SK-N-SH treated with all-trans-retinoic acid at 6 μM for 48 hours (cell line): Measurements from ENCODE around the gene TFEB.

Experiments used
- ISL1 ChIP-seq: fragments of 250-450 bp; sonication (Bioruptor Pico); IDR thresholded peaks from 2 replicates; pipeline ENCODE4 v2.1.2; 2022; ENCODE audit warnings: mild to moderate bottlenecking, moderate library complexity
- OSR1 ChIP-seq: fragments of 250-450 bp; sonication (Bioruptor Pico); IDR thresholded peaks from 2 replicates; pipeline ENCODE4 v1.8.0; 2022; ENCODE audit warnings: moderate library complexity, mild to moderate bottlenecking, inconsistent platforms
- TCF4 ChIP-seq: fragments of 250-450 bp; sonication (Bioruptor Pico); IDR thresholded peaks from 2 replicates; pipeline ENCODE4 v1.8.0; 2021; ENCODE audit warnings: mild to moderate bottlenecking, moderate library complexity, borderline replicate concordance
- ZFP3 ChIP-seq: fragments of 250-450 bp; sonication (Bioruptor Pico); IDR thresholded peaks from 2 replicates; pipeline ENCODE4 v1.5.0; 2020; ENCODE audit warnings: mild to moderate bottlenecking, moderate library complexity
- TF ChIP-seq, protein P1 (sequence below): fragments of 250-450 bp; sonication (Bioruptor Pico); IDR thresholded peaks from 2 replicates; pipeline ENCODE4 v1.8.0; 2020; ENCODE audit warnings: mild to moderate bottlenecking, moderate library complexity, borderline replicate concordance
- TF ChIP-seq, protein P2 (sequence below): fragments of 250-450 bp; sonication (Bioruptor Pico); IDR thresholded peaks from 2 replicates; pipeline ENCODE4 v1.8.0; 2021; ENCODE audit warnings: low read depth, mild to moderate bottlenecking, moderate library complexity, borderline replicate concordance

DNA sequence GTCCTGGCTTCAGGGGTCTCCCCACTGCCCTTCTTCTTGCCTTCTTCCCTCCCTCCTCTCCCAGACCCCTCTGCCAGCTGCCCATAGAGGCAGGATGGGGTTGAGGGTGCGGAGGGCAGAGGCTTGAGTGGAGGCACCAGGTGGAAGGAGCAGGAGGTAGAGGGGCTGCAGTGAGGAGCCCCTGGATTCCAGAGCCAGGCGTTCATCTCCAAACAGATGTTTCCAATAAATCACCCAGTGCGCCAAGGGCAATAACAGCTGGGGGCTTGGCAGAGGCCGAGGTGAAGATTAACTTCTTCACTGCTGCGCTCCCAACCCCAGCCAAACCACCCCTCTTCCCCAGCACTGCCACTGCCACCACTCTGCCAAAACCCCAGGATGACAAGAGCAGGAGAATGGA lies 86.5 kb downstream of the TFEB start:
- TF ChIP-seq TCF4 (CRISPR knock-in tag) (no peak), ISL1 (no peak), ZFP3 (no peak), OSR1 (CRISPR knock-in tag) (no peak)
- TF ChIP-seq, protein P1, sequence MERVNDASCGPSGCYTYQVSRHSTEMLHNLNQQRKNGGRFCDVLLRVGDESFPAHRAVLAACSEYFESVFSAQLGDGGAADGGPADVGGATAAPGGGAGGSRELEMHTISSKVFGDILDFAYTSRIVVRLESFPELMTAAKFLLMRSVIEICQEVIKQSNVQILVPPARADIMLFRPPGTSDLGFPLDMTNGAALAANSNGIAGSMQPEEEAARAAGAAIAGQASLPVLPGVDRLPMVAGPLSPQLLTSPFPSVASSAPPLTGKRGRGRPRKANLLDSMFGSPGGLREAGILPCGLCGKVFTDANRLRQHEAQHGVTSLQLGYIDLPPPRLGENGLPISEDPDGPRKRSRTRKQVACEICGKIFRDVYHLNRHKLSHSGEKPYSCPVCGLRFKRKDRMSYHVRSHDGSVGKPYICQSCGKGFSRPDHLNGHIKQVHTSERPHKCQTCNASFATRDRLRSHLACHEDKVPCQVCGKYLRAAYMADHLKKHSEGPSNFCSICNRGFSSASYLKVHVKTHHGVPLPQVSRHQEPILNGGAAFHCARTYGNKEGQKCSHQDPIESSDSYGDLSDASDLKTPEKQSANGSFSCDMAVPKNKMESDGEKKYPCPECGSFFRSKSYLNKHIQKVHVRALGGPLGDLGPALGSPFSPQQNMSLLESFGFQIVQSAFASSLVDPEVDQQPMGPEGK (CRISPR knock-in tag): no peak
- TF ChIP-seq, protein P2, sequence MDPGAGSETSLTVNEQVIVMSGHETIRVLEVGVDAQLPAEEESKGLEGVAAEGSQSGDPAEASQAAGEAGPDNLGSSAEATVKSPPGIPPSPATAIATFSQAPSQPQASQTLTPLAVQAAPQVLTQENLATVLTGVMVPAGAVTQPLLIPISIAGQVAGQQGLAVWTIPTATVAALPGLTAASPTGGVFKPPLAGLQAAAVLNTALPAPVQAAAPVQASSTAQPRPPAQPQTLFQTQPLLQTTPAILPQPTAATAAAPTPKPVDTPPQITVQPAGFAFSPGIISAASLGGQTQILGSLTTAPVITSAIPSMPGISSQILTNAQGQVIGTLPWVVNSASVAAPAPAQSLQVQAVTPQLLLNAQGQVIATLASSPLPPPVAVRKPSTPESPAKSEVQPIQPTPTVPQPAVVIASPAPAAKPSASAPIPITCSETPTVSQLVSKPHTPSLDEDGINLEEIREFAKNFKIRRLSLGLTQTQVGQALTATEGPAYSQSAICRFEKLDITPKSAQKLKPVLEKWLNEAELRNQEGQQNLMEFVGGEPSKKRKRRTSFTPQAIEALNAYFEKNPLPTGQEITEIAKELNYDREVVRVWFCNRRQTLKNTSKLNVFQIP (CRISPR knock-in tag): no peak
